Tibial artery (tissue), 4 donors: Measurements from ENCODE around the gene AKR1C1.
"Not testable (repeated sequence)": the region's sequence is repeated elsewhere in the genome, so short reads cannot be mapped to it uniquely, and the experiment has no call there.

Experiments
- DNase-seq, 2 donors: peaks; one replicate each; pipeline ENCODE4 v3.0.0-alpha.2; 2019
- H3K27ac ChIP-seq, 2 donors: fragments of 200-600 bp; sonication (generic) in 1 of 2; 1 replicate in 1 of 2; 2 replicates in 1 of 2; pipeline ENCODE4 v1.5.1; 2018 to 2019; ENCODE audit warnings: mild to moderate bottlenecking in 1 of 2
- H3K27me3 ChIP-seq, 2 donors: fragments of 200-600 bp; sonication (generic) in 1 of 2; one replicate each; pipeline versions ENCODE4 v1.5.1 to v1.6.0; 2016 to 2019
- H3K36me3 ChIP-seq, 3 donors: fragments of 200-600 bp; sonication (generic) in 2 of 3; one replicate each; pipeline ENCODE4 v1.5.1; 2016 to 2019; ENCODE audit warnings: mild to moderate bottlenecking in 2 of 3
- H3K4me1 ChIP-seq, 4 donors: fragments of 200-600 bp; sonication (generic) in 2 of 4; 1 replicate in 3 of 4; 2 replicates in 1 of 4; pipeline ENCODE4 v1.5.1; 2016 to 2019
- H3K4me3 ChIP-seq, 2 donors: fragments of 200-600 bp; sonication (generic) in 1 of 2; 1 replicate in 1 of 2; 2 replicates in 1 of 2; pipeline ENCODE4 v1.5.1; 2018 to 2019; ENCODE audit warnings: mild to moderate bottlenecking in 2 of 2
- H3K9me3 ChIP-seq, 3 donors: fragments of 200-600 bp; sonication (generic) in 1 of 3; one replicate each; pipeline ENCODE4 v1.5.1; 2016 to 2019
- CTCF ChIP-seq, 2 experiments: fragments of 200-600 bp in 1 of 2; fragments of 450-650 bp in 1 of 2; IDR thresholded peaks; one replicate each; pipeline ENCODE4 v1.5.1; 2017 to 2019; ENCODE audit warnings: antibody characterized with exemption in 2 of 2, mild to moderate bottlenecking in 1 of 2, moderate library complexity in 1 of 2
- intact Hi-C: fragments of 100-400 bp; cut with DNase I; formaldehyde crosslinking; loops from one replicate; pipeline ENCODE4 v1.15.0; 2023; ENCODE audit warnings: low total_unique reads

Gene AKR1C1

GRCh38 chr10:4998671-4999070 lies 35.5 kb downstream of the AKR1C1 start:
- no peaks in the 10 kb centered on the region for H3K9me3 ChIP-seq
- intact Hi-C loops: no loop called here
- no peak overlapping the region for H3K27ac ChIP-seq

GRCh38 chr10:5002013-5002727 lies 39.0 kb downstream of the AKR1C1 start:
- intact Hi-C loops: no loop called here
- Histone ChIP-seq H3K4me1 (no peaks in the 10 kb centered on the region), H3K9me3 (no peaks in the 10 kb centered on the region), H3K36me3 (peaks cover 0 to 3% (median 0%) of the 10 kb centered on the region in 3 donors), H3K4me3 (peak overlapping the region; percentile 40 to 44), H3K27ac (peak overlapping the region in 1 of 2 donors; percentile 2), H3K27me3 (no peaks in the 10 kb centered on the region)
- no peak for DNase-seq
- no peak for TF ChIP-seq CTCF (IDR thresholded peaks at IDR 0.05)

More at GRCh38 chr10:4998671-4999070, 35.5 kb downstream of the AKR1C1 start:
- Histone ChIP-seq H3K4me1 (no peaks in the 10 kb centered on the region), H3K36me3 (peaks cover 0 to 3% (median 0%) of the 10 kb centered on the region in 3 donors), H3K4me3 (no peak overlapping the region), H3K27me3 (no peaks in the 10 kb centered on the region)
- no peak for TF ChIP-seq CTCF (IDR thresholded peaks at IDR 0.05)
- no peak for DNase-seq

- H3K4me1 ChIP-seq, H3K9me3 ChIP-seq, H3K27me3 ChIP-seq, DNase-seq, intact Hi-C loops, H3K36me3 ChIP-seq: not testable (repeated sequence)
- Histone ChIP-seq H3K4me3 (peak within 1 kb of the TSS; percentile 40 to 44), H3K27ac (peak within 1 kb of the TSS in 1 of 2 donors; percentile 2)
These were observed 40.2 kb downstream of the AKR1C1 start, which contains the start of gene AKR1C2 for GRCh38 chr10:5003127-5004029. AKR1C2 (minus strand) TSS chr10:5003857; CDS start chr10:5003835, 22 bp downstream.

- intact Hi-C loops, H3K27ac ChIP-seq, H3K4me3 ChIP-seq, H3K9me3 ChIP-seq, H3K4me1 ChIP-seq, H3K27me3 ChIP-seq, H3K36me3 ChIP-seq, DNase-seq: not testable (repeated sequence)
These were observed 40.8 kb downstream of the AKR1C1 start for GRCh38 chr10:5004030-5004385.

GRCh38 chr10:5004501-5004900 lies 41.3 kb downstream of the AKR1C1 start:
- H3K27me3 ChIP-seq, H3K4me3 ChIP-seq, H3K27ac ChIP-seq, H3K9me3 ChIP-seq, intact Hi-C loops, DNase-seq, H3K36me3 ChIP-seq, H3K4me1 ChIP-seq: not testable (repeated sequence)

GRCh38 chr10:5008857-5009548 lies 45.8 kb downstream of the AKR1C1 start:
- H3K9me3 ChIP-seq, DNase-seq, intact Hi-C loops, H3K4me3 ChIP-seq, H3K36me3 ChIP-seq, H3K27me3 ChIP-seq, H3K4me1 ChIP-seq, H3K27ac ChIP-seq: not testable (repeated sequence)

GRCh38 chr10:5010043-5010442 lies 46.8 kb downstream of the AKR1C1 start:
- H3K27me3 ChIP-seq, H3K4me1 ChIP-seq, intact Hi-C loops, H3K36me3 ChIP-seq, H3K4me3 ChIP-seq, H3K9me3 ChIP-seq, DNase-seq, H3K27ac ChIP-seq: not testable (repeated sequence)

- DNase-seq, H3K36me3 ChIP-seq, intact Hi-C loops, H3K4me1 ChIP-seq, H3K27ac ChIP-seq, H3K9me3 ChIP-seq, H3K27me3 ChIP-seq, H3K4me3 ChIP-seq: not testable (repeated sequence)
These were observed 48.2 kb downstream of the AKR1C1 start for GRCh38 chr10:5011392-5011791.
